ENCODE measurements around the gene SHB. TPM values are rescaled to one million over a fixed set of nuclear protein-coding genes. Genes with fewer than 3 reads are reported as not detected.

The SHB gene
- total and polyA plus RNA-seq, 2 of the 13 experiments (the other 11 are each of a cell fraction or from before 2014, with no cell fraction given), result 19.4 to 20.7 TPM

GRCh38 chr9:37965116-37965515 lies 103.9 kb downstream of the SHB start:
- no peak for ATAC-seq
- ChIA-PET CTCF (ENCODE audit: low intra/inter-chr PET ratio, low total read pairs) (no interaction called here), POLR2A (interaction anchor here (0.8 to 2.3 kb wide), 3 partner anchors 57 to 82 kb away, joined by 3 to 10 read pairs (median 5); no protein-coding TSS in a partner anchor)
- FAIRE-seq, result no peak
- WGBS (ENCODE audit: low lambda C conversion rate), result 27% methylated on average over 2 of the region's 2 CpGs
- Histone ChIP-seq H3K27ac (ENCODE audit: extremely low read length, insufficient read depth, low read length) (peak overlapping the region; percentile 65), H3K9ac (ENCODE audit: insufficient read depth, low read depth, low read length) (peak overlapping the region; percentile 38), H3K4me3 (replicated peaks in 1 of 3; ENCODE audit: insufficient read depth in 1 of 3, low read depth in 2 of 3, low read length in 3 of 3) (peak overlapping the region in 1 of 3 experiments; percentile 42; a peak in 2 of 6 replicates), H3K9me3 (ENCODE audit: low read length) (no peaks in the 10 kb centered on the region), H3K79me2 (ENCODE audit: insufficient read depth, low read length) (peaks cover 21% of the 10 kb centered on the region), H3K36me3 (replicated peaks in 1 of 2; ENCODE audit: control insufficient read depth in 1 of 2, insufficient read depth in 2 of 2, low read length in 2 of 2) (peaks cover 15 to 63% of the 10 kb centered on the region in 2 experiments), H3K4me2 (ENCODE audit: low read depth, low read length) (peak overlapping the region; percentile 58), H2AFZ (ENCODE audit: low read length) (no peak overlapping the region), H3K4me1 (ENCODE audit: insufficient read depth, low read length) (peaks cover 87% of the 10 kb centered on the region), H4K20me1 (ENCODE audit: insufficient read depth, low read length) (peaks cover 55% of the 10 kb centered on the region), H3K27me3 (ENCODE audit: control insufficient read depth in 1 of 2, insufficient read depth in 2 of 2, low read length in 2 of 2) (no peaks in the 10 kb centered on the region)
- no TSS peak for BruUV-seq (replicated peaks)
- no peak for DNase-seq (ENCODE audit: low spot score)
- intact Hi-C loops (cut with micrococcal nuclease; ENCODE audit: unreplicated experiment) (loop anchor here (2.0 to 5.0 kb wide), 4 partner anchors 42 to 98 kb away; no protein-coding TSS in a partner anchor), in situ Hi-C loops (cut with HindIII; ENCODE audit: extremely low pct_ligation_motif_present, low pct_unique_long_range_greater_than_20kb) (no loop called here)
- TF ChIP-seq ZNF598 (CRISPR knock-in tag; IDR thresholded peaks at IDR 0.05; ENCODE audit: borderline replicate concordance) (0 out of 2 replicates have a peak, but pooled peaks have one; percentile 27), ZMYM2 (CRISPR knock-in tag; IDR thresholded peaks at IDR 0.05) (no peak), XRCC5 (optimal IDR thresholded peaks at IDR 0.05; ENCODE audit: low read length) (no peak), KLF16 (CRISPR knock-in tag; IDR thresholded peaks at IDR 0.05) (no peak)

DNA sequence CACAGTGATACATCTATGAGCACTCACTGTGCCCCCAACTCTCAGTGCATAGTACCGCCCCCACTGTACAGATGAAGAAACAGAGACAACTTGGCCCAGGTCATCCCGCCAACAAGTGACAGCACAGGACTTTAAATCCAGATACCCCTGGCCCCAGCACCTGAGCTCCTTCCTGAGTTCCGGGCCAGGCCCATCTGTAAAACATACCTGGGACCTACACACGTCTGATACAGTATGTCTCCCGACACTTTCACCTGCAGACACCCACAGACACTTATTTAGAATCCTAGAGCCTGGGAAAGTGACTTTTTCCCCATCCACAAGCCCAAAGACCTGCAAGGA lies 104.3 kb downstream of the SHB start:
- in situ Hi-C loops (cut with HindIII; ENCODE audit: extremely low pct_ligation_motif_present, low pct_unique_long_range_greater_than_20kb) (loop anchor here (5.0 kb wide), 2 partner anchors 43 to 103 kb away; partner anchors contain the start of gene SHB), intact Hi-C loops (cut with micrococcal nuclease; ENCODE audit: unreplicated experiment) (loop anchor here (2.0 to 5.0 kb wide), 4 partner anchors 43 to 98 kb away; no protein-coding TSS in a partner anchor)
- H3K9ac ChIP-seq (ENCODE audit: insufficient read depth, low read depth, low read length), result peak overlapping the region; percentile 38
- peak overlapping the region; percentile 58 for H3K4me2 ChIP-seq (ENCODE audit: low read depth, low read length)
- 30% methylated on average over 4 of the region's 5 CpGs for WGBS (ENCODE audit: low lambda C conversion rate)
- peaks cover 21% of the 10 kb centered on the region for H3K79me2 ChIP-seq (ENCODE audit: insufficient read depth, low read length)
- POLR2A ChIA-PET, result interaction anchor here (0.7 to 1.0 kb wide), 3 partner anchors 56 to 83 kb away, joined by 3 to 5 read pairs (median 5); no protein-coding TSS in a partner anchor
- H3K4me3 ChIP-seq (replicated peaks in 1 of 3; ENCODE audit: insufficient read depth in 1 of 3, low read depth in 2 of 3, low read length in 3 of 3), result peak overlapping the region in 1 of 3 experiments; percentile 42; a peak in 2 of 6 replicates
- FAIRE-seq (no peak), ATAC-seq (no peak), DNase-seq (ENCODE audit: low spot score) (no peak)
- H3K36me3 ChIP-seq (replicated peaks in 1 of 2; ENCODE audit: control insufficient read depth in 1 of 2, insufficient read depth in 2 of 2, low read length in 2 of 2), result peaks cover 13 to 63% of the 10 kb centered on the region in 2 experiments
- no peaks in the 10 kb centered on the region for H3K27me3 ChIP-seq (ENCODE audit: control insufficient read depth in 1 of 2, insufficient read depth in 2 of 2, low read length in 2 of 2)
- H3K4me1 ChIP-seq (ENCODE audit: insufficient read depth, low read length), result peaks cover 83% of the 10 kb centered on the region
- H2AFZ ChIP-seq (ENCODE audit: low read length), result no peak overlapping the region
- H3K9me3 ChIP-seq (ENCODE audit: low read length), result no peaks in the 10 kb centered on the region
- BruUV-seq (replicated peaks), result no TSS peak
- H3K27ac ChIP-seq (ENCODE audit: extremely low read length, insufficient read depth, low read length), result peak overlapping the region; percentile 65
- TF ChIP-seq, protein P1, sequence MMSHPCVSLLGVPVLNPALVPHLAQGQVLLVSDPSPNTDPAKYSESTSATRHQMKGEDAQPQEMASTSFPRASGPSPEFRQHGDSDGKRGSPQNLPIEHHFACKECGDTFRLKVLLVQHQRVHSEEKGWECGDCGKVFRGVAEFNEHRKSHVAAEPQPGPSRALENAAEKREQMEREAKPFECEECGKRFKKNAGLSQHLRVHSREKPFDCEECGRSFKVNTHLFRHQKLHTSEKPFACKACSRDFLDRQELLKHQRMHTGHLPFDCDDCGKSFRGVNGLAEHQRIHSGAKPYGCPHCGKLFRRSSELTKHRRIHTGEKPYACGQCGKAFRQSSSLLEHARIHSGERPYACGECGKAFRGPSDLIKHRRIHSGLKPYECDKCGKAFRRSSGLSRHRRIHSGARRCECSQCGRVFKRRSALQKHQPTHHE (CRISPR knock-in tag; IDR thresholded peaks at IDR 0.05; ENCODE audit: borderline replicate concordance), result 0 out of 2 replicates have a peak, but pooled peaks have one; percentile 41
- TF ChIP-seq, protein P2, sequence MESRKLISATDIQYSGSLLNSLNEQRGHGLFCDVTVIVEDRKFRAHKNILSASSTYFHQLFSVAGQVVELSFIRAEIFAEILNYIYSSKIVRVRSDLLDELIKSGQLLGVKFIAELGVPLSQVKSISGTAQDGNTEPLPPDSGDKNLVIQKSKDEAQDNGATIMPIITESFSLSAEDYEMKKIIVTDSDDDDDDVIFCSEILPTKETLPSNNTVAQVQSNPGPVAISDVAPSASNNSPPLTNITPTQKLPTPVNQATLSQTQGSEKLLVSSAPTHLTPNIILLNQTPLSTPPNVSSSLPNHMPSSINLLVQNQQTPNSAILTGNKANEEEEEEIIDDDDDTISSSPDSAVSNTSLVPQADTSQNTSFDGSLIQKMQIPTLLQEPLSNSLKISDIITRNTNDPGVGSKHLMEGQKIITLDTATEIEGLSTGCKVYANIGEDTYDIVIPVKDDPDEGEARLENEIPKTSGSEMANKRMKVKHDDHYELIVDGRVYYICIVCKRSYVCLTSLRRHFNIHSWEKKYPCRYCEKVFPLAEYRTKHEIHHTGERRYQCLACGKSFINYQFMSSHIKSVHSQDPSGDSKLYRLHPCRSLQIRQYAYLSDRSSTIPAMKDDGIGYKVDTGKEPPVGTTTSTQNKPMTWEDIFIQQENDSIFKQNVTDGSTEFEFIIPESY (CRISPR knock-in tag; IDR thresholded peaks at IDR 0.05), result peak; percentile 57; the same call in 1 of the 2 replicates
- TF ChIP-seq PBX2 (CRISPR knock-in tag; IDR thresholded peaks at IDR 0.05) (no peak), MXD4 (CRISPR knock-in tag; IDR thresholded peaks at IDR 0.05) (no peak)
- CTCF ChIA-PET (ENCODE audit: low intra/inter-chr PET ratio, low total read pairs), result no interaction called here
- H4K20me1 ChIP-seq (ENCODE audit: insufficient read depth, low read length), result peaks cover 51% of the 10 kb centered on the region

Measured in HepG2 (cell line).